GM20000 (cell line): ENCODE measurements around the gene LCE1B.

Experiments
- DNase-seq: peaks from one replicate; pipeline ENCODE4 v3.0.0; 2012; ENCODE audit warnings: low spot score
- TF ChIP-seq, protein P1 (sequence below): IDR thresholded peaks from 2 replicates; pipeline ENCODE4 v1.5.1; 2012; ENCODE audit warnings: mild to moderate bottlenecking, control low read depth; ENCODE audit errors: extremely low read depth, missing control alignments

The LCE1B gene, protein sequence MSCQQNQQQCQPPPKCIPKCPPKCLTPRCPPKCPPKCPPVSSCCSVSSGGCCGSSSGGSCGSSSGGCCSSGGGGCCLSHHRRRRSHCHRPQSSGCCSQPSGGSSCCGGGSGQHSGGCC

DNA sequence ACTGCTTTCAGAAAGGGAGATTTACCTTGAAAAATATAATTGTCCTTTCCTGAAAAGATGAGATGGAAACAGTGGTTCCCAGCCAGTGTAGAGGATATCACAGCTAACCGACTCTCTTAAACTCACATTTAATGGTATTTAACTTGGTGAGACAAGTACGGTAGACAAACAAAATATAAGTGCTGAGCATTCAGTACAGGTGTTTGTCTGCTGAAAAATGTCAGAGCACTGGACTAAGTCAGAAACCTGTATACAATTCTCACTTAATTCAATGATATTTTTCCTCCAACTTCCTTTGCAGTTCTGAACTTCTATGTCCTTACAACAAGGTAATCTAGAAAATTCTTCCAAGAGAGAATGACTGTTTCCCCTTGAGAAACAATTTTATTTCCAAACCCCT lies at the start of gene LCE1B:
TSS of gene LCE1B (plus strand) at position 301 of the 400 bp plus-strand sequence. CDS start 476 bp downstream, outside the sequence.
- TF ChIP-seq, protein P1, sequence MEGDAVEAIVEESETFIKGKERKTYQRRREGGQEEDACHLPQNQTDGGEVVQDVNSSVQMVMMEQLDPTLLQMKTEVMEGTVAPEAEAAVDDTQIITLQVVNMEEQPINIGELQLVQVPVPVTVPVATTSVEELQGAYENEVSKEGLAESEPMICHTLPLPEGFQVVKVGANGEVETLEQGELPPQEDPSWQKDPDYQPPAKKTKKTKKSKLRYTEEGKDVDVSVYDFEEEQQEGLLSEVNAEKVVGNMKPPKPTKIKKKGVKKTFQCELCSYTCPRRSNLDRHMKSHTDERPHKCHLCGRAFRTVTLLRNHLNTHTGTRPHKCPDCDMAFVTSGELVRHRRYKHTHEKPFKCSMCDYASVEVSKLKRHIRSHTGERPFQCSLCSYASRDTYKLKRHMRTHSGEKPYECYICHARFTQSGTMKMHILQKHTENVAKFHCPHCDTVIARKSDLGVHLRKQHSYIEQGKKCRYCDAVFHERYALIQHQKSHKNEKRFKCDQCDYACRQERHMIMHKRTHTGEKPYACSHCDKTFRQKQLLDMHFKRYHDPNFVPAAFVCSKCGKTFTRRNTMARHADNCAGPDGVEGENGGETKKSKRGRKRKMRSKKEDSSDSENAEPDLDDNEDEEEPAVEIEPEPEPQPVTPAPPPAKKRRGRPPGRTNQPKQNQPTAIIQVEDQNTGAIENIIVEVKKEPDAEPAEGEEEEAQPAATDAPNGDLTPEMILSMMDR: no peak
- no peak for DNase-seq

DNA sequence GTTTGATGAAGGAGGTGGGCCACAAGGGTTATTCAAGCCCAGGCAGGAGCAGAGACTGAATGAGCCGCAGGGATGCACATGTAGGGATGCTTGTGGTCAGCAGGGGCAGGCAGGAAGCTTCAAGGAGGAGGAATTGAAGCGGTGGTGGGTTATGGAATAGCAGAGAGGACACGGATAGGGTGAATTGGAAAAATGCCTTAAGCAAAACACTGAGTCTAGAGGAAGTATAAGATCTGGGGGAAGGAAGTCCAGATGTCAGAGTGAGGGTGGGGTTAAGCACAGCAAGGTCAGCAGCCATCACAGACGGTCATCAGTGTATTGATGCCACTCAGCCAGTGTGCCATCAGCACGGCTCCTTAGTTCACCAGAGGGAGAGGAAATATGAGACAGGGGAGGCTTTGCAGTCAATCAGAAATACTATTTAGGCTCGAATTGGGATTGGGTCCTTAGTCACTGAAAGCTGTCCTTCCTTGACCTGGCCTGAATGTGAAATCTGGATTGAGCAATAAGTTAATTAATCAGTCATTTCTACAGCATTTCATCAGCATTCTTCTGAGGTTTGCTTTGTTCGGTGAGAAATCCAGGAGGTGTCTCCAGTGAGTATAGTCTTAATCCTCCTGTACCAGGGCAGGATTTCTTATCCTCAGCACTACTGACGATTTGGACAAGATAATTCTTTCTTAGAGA lies 42.8 kb upstream of the LCE1B start:
- TF ChIP-seq, protein P1: no peak
- DNase-seq: no peak

DNA sequence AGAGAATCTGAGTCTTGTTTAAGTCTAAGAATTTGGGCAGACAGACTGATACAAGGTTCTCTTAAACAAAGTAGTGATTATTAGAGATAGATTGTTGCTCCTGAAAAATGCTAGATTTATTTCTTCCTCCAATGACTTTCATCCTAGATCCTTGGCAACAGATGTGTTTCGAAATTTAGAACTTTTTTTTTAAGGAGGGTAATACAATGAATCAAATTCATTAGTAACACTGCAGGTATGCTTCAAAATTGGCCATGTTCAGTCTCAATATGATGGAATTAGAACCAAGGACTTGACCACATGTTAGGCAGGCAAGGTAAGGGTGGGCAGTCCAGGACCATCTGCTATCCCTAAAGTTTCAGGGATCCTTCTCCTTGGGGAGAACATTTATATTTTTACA lies 41.4 kb upstream of the LCE1B start:
- TF ChIP-seq, protein P1: no peak
- no peak for DNase-seq

DNA sequence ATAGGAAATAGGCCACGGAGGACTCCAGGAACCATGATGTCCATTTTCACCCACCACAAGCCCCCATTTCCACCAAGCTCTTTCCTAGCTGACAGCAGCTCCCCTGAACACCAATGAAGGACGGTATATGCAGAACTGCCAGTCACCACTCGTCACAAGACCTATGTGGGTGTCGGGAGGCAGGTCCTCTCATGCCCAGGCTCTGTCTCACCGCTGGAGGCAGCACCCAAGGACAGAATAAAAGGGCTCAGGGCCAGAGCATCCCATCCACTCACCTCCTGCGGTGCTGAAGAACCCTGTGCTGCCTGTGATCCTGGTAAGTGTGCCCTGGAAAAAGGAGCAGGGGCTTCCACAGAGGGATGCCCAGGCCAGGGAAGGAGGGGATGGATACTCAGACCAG lies 36.9 kb upstream of the LCE1B start, which contains the start of gene LCE1F:
TSS of gene LCE1F (plus strand) at position 266 of the 400 bp plus-strand sequence. CDS start 1,232 bp downstream, outside the sequence.
- TF ChIP-seq, protein P1: no peak
- DNase-seq: no peak

DNA sequence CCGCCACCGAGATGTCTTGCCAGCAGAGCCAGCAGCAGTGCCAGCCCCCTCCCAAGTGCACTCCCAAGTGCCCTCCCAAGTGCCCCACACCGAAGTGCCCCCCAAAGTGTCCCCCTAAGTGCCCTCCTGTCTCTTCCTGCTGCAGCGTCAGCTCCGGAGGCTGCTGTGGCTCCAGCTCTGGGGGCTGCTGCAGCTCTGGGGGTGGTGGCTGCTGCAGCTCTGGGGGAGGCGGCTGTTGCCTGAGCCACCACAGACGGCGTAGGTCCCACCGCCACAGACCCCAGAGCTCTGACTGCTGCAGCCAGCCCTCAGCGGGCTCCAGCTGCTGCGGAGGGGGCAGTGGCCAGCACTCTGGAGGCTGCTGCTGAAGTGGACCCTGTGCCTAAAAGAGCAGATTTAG lies 35.4 kb upstream of the LCE1B start:
- DNase-seq: no peak
- TF ChIP-seq, protein P1: no peak

DNA sequence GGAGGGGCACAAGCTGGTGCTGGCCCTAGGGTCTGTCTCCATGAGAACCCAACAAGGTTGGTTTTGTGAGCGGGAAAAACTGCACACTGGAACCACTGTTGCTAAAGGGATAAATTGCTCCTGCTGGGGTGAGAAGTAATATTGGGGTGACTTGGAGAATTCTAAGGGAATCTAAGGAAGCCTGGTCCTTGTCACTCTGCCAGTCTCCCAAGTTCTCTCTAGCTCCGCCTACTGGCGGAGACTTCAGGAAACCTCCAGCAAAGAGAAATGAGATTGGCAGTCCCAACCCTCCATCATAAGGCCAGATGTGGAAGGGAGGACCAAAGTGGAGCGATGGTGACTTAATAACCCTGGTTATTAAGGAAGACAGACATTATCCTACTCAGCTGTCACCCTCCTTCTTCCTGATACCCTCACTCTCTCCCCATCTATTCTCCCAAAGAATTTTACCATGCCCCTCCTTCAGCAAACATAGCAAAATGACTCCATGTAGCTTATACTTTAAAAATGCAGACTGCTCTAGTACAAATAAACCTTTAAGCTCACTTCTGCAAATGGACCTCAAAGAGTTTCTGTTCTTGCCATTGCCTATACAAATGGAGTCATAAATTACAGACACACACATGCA lies 34.1 kb upstream of the LCE1B start:
- peak; percentile 59 for DNase-seq
- TF ChIP-seq, protein P1: peak; percentile 18

DNA sequence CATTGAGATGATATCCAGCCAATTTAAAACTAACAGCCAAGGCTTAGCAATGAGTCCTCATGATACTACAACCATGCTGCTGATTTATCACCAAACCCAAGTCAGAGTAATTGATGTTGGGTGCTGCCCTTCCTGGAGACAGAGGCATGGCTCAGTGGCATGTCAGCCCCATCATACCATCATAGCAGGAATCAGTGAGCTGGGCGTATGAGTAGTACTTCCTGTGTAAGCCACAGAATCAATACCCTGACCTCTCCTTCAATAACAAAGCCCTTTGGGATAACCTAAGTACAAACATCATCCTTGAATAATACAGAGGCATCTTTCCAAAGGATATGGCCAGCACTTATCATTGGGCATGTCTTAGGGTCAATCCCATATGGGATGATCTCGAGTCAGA lies 28.7 kb upstream of the LCE1B start:
- TF ChIP-seq, protein P1: no peak
- no peak for DNase-seq
